HG03520 (cell line): ENCODE measurements around the gene ADORA1.

Source experiments
- ATAC-seq: cut with Tn5 transposase; IDR thresholded peaks from one replicate; pipeline ENCODE4 v1.9.1; 2021; ENCODE audit warnings: mild to moderate bottlenecking, moderate library complexity; ENCODE audit not compliant: unreplicated experiment

The ADORA1 gene

DNA sequence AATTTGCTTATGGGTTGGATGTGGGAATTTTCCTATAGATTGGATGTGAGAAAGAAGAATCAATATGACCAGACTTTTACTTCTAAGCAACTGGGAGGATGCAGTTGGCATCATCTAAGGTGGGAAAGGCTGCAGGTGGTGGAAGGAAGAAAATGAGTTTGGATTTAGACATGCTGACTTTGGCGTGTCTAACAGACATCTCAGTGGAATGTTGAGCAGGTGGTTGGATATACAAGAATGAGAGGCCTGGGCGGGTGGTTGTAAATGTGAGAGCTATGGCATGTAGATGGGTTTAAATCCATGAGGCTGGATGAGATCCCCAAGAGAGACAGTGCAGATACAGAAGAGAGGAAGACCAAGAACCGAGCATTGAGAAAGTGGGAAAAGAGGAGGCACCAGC is 10.5 kb downstream of the ADORA1 start:
- no peak for ATAC-seq

DNA sequence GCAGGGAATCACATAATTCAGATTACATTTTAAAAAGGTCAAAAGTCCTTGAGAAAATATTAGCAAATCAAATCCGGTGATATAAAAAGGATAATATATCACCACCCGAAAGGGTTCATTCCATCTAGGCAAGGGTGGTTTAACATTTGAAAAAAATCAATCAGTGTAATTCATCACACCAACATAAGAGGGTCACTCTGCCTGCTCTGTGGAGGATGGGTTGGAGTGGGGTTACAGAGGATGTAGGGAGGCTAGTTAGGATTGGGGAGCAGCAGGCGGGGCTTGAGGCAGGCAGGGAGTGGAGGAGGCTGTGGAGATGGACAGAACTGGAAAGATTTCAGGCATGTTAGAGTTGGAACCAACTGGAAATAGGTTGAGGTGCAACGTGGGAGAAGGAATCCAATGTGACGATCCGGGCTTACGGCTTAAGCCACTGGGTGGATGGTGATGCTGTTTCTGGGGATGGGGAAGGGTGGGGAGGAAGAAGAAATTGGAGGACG is 12.5 kb downstream of the ADORA1 start:
- no peak for ATAC-seq

DNA sequence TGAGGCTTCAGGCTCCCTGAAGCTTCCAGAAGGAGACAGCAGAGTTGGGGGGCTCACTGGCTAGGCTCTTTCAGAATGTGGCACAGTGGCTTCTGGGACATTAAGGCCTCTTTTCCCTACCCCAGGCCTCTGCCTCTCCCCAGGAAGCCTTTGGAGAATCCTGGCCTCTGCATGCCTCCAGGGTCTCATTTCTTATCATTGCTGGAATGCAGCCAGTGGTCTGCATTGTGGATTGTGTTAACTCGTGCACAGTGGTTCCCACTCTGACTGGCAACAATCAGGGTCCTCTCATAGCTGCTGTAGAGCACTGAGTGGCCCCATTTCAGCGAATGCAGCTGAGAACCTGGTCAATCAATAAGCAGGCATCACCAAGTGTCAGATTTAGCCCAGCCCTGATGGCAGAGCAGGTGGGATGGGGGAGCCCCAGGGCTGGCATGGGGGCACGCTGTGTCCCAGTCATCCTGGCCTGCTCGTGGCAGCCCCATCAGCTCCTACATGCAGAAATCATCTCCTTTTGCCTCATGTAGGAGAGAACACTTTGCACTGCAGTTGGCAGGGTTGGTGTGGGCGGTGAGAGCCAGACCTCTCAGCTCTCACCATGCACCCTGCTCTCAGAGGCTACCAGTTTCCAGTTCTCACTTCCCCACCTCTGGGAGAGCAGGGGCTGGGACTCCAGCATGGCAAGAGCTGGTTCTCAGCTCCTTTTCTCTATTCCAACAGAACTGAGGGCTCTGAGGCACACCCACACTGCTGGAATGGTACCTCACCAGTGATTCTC is 13.4 kb downstream of the ADORA1 start:
- no peak for ATAC-seq

DNA sequence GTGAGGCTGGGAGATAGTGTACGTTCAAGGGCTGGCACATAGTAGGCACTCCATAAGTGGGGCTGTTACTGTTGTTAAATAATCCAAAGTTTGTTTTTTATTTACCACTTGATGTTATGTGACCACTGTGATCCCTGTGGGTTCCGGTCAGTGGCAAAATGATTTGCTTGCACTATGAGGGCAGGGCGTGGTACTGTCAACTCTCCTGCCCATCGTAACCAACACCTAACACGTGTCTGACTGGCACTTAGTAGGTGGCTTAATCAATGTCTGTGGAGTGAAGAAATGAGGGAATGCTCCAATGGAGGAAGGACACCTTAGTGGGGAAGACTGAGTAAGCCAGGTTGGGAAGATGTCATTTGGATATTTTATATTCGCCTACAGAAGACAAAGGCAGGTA is 14.6 kb downstream of the ADORA1 start:
- ATAC-seq, result no peak

DNA sequence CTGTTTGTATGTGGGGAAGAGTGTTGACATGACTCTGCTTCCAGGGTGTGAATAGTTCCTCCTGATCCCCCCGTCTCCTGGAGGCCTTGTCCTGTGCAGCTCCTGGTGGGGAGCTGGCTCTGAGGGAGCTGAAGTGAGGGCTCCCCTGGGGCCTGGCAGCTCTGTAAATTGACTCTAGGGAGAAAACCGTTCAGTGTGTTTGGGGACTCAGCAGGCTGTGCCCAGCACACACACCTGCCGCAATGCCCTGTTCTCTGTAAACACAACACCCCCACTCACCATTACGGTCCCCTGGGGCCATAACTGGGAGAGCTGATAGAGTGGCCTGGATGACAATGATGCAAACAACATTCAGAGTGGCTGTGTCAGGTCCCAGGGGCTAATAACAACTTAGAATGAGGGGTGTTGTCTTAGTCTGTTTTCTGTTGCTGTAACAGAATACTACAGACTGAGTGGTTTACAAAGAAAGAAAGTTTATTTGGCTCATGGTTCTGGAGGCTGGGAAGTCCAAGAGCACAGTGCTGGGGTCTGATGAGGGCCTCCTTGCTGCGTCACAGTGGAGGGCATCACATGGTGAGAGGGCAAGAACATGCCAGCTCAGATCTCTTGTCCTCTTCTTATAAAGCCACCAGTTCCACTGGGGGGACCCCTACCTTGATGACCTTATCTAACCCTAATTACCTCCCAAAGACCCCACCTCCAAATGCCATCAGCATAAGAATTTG is 15.3 kb downstream of the ADORA1 start:
- ATAC-seq, result no peak

DNA sequence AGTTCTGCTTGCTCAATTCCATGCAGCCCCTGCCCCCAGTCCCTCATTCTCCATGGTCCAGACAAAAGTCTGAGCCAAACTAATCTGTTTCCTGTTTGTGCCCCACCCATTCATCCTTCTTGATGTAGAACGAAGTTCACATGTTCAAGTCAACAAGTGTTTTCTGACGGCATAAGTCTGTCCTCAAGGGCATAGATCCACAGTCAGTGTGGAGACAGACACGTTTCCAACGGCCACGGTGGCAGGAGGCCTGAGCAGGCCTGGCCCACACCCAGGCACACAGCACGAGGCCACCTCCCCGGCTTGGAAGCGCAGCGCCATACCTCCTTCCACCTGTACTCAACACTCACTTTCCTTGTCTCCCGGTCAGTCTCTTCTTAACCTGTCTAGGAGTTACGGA is 16.1 kb downstream of the ADORA1 start:
- ATAC-seq, result no peak

DNA sequence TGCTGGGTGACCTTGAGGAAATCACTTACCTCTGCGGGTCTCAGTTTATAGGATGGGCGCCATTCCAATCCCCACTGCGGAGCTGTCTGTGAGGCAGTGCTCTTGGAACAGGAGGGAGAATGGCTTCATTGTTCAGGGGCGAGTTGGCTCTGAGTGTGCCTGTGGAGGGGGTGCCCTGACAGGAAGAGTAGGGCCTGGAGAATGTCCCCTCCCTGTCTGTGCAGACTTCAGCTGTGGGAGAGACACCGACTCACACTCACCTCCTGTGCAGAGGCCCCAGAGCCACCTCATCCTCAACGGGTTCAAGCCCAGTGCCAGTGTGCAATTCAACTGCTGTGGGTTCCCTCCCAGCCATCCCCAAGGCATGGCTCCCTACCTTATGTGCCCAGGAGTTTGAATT is 17.1 kb downstream of the ADORA1 start:
- no peak for ATAC-seq

DNA sequence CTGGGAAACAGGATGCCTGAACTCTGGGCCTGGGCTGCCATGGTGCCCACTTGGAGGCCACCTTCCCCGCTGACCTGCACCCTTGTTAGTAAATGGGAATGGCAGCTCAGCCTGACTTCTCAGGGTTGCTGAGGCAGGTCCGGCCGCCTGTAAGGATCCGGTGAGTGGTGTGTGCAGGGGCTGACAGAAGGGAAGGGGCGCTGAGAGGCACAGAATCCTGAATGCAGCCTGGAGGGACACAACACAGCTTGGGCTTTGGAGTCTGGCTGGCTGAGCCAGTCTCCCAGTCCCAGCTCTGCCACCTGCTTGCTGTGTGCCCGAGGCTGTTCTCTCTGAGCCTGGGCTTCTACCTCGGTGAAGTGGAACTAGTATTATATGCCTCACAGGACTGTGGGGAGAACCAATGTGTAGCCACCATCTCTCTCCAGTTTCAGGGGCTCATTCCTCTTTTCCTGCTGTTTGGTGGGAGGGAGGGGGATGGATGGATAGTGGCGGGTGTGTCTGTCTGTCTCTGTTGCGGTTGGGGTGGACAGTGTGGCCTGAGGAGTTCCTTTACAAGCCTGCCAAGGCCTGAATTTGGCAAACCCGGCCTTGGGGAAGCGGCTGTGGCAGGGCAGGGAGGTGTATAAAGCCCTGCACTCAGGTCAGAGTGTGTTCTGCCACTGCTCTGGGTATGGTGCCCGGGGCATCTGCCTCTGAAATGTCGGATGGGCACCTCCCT is 18.0 kb downstream of the ADORA1 start:
- no peak for ATAC-seq

DNA sequence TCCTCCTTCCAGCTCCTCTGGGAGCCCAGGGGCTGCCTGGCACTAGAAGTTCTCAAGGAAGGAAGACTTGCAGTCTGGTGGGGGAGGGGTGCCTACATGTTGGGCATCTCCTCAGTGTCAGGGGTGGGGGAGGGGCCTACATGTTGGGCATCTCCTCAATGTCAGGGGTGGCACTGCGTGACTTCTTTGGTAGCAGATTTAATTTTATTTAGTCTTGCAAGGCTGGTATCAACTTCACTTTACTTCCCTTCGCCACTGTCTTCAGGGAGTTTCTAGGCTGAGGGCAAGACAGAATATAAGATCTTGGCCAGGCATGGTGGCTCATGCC is 18.5 kb downstream of the ADORA1 start:
- no peak for ATAC-seq

DNA sequence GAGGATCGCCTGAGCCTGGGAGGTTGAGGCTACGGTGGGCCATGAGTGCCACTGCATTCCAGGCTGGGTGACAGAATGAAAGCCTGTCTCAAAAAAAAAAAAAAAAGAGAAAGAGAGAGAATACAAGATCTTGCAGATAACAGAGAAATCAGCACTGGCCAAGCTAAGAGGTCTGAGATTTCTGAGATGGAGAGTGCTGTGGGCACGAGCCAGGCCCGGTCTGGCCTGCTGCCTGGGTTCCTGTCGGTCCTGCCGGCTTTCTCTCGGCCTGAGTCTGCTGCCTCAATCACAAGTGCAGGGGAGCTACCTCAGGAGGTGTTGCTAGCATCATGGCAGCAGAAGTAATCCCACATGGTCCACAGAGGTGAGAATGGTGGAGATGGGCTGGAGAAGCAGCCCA is 19.0 kb downstream of the ADORA1 start:
- no peak for ATAC-seq

DNA sequence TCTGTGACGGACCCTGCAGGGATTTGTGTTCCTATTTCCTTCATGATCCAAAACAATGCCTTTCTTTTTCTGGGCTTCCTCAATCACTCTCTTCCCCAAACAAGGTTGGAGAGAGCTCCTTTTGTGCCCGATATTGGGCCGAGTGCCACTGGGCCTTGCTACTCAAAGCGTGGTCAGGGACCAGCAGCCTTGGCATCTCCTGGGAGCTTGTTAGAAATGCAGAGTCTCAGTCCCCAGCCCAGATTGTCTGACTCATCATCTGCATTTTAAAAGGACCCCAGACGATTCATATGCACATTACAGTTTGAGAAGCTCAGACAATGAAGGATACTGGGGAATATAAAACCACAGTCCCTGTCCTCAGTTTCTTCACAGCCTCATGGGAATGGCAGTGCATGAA is 19.9 kb downstream of the ADORA1 start:
- no peak for ATAC-seq

DNA sequence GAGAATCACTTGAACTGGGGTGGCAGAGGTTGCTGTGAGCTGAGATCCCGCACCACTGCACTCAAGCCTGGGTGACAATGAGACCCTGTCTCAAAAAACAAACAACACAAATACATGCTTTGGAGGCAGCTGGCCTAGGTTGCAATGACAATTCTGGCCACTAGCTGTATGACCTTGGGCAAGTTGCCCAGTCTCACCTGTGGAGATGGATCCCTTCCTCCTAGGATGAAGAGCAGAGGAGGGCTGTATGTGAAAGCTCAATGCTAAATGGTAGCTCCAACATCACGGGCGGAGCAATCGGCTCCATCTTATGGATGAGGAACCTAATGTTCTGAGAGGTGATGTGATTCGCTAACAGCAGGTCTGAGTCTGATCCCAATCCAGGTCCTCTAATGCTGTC is 20.6 kb downstream of the ADORA1 start:
- no peak for ATAC-seq

DNA sequence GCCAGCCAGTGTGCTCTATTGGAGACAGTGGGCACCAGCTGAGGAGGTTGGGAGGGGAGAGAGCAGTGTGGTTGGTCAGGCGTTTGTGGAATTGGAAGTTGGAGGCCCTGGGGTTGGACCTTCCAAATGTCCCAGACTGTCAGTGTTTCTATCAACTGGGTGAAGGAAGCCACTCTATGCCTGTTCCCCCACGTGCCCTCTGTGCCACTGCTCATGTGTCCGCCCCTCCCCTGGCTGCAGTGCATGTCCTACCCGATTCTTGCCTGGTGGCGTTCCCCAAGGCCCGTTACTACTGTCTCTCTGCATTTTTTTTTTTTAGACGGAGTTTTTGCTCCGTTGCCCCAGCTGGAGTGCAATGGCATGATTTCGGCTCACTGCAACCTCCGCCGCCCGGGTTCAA is 21.1 kb downstream of the ADORA1 start:
- ATAC-seq, result no peak

DNA sequence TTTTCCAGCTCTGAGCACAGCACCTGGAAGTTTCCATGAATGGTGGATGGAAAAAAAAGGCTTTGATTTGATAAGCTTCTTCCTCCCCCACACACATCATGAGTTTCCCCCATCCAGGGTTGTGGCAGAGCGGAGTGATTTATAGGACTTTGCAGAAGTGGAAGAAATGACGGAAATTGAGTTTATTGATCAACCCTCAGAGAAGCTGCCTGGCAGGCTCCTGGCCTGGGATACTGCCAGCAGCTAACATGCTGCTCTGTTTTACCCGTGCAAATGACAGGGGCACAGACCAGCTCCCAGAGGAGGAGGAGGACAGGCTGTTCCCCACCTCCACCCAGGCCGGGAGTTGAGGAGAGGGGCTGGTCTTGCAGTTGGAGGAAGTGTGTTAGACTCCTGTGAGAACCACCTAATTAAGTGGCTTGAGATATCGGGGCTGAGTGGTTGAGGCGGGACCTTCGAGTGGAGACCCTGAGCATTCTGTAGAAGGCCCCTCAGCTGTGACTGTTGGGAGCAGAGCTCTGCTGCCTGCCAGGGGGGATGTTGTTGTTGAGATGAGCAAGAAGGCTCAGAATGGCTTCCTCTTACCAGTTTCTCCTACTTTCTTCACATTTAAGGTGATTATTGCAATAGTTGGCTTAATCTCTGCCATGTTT is 21.8 kb downstream of the ADORA1 start:
- no peak for ATAC-seq

DNA sequence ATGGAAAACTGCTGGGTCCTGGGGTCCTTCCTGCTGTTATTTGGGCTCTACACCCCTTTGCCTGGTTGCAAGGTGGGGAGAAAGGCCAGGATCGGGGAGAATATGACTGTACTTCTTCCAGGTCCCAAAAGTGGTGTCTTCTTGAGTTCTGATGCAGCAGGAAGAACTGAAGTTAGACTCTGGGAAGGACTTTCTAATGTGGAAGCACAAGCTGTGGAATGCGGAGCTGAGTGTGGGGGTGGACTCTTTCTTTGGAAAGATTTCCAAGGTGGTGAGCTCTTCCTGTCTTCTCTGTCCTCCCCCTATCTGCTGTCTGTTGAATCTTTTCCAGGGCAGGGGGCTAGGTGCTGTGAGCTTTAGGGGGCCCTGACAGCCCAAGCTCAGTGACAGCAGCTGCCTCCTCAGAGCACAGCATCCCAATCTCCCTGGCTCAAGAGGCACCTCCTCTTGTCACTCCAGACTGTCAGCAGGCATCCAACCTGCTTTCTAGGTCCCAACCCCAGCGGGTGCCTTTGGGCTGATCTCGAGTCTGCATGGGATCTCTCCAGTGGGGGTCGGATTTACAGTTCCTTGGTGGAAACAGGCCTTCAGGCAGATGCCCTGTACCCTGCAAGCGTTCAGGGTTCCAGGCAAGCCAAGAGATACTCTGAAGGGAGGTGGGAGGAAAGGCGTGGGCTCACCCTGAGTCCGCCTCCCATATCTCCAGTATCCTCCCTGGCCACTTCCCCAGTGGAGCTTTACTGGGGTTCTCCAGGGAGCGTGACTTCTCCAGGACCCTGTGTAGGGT is 23.2 kb downstream of the ADORA1 start:
- no peak for ATAC-seq

DNA sequence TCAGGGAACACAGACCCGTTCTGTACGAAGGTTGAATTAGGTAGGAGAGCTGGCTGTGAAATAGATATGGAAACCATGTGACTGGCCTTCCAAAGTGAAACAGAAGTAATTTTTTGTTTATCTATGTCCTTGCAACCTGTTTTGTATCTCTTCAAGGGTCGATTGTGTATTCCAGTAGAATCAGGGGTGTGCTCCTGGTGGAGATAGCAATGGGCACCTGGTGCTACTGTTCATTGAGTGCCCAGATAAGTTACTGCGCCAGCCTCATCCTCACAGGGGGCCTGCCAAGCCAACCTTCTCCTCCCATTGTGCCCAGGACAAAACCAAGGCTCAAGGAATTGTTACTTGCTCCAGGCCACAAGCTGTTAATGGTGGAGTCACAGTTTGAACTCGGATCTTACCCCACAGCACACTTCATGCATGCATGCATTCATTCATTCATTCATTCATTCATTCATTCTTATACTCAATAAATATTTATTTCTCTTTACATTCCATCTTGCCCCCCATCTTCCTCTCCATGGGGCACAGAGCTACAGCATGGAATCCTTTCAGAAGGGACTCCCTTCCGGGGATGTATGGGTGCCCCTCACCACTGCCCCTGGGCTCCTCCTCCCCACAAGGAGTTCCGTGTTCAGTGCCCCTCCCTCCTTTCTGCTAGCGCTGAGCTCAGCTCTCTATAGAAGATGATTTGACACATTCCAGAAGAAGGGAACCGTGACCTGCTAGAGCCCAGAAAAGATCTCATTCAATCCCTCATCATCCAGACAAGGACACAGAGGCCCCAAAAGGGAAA is 24.0 kb downstream of the ADORA1 start:
- no peak for ATAC-seq

DNA sequence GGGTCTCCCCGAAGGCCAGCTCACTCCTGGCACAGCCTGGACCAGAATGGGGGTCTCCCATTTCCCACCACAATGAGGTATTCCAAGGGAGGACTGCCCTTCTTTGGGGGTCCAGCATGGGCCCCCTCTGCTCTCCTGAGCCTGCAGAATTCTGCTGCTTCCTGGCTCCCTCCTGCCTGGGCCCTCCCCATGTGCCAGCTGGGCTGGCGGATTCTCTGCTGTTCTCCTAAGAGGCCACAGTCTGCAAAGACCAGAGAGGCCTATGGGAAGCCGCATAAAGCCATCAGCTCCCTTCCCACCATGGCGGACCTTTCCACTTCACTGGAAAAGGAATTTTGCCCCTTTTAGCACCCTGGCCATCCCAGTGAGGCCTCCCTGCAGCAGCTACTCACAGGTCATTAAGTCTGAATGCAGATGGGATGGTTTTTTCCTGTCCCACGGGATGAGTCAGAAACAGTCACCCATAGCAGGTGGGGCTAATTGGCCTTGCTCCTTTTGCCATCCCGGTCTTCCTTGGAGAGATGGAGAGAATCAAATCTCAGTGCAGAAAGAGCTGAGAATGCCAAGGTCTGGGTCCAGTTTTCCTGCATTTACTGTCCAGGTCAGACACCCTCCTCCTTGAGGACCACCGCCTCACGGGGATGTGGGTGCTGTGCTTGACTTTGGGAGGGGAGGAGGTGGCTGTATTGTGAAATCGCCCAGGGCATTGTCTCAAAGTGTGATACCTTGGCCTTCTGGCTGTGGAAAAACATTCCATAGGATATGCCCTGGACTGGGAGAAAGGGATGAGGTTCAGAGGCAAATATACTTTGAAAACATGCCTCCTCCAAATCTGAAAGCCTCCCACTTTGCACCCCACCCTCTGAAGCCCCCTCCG is 24.9 kb downstream of the ADORA1 start:
- ATAC-seq, result no peak

DNA sequence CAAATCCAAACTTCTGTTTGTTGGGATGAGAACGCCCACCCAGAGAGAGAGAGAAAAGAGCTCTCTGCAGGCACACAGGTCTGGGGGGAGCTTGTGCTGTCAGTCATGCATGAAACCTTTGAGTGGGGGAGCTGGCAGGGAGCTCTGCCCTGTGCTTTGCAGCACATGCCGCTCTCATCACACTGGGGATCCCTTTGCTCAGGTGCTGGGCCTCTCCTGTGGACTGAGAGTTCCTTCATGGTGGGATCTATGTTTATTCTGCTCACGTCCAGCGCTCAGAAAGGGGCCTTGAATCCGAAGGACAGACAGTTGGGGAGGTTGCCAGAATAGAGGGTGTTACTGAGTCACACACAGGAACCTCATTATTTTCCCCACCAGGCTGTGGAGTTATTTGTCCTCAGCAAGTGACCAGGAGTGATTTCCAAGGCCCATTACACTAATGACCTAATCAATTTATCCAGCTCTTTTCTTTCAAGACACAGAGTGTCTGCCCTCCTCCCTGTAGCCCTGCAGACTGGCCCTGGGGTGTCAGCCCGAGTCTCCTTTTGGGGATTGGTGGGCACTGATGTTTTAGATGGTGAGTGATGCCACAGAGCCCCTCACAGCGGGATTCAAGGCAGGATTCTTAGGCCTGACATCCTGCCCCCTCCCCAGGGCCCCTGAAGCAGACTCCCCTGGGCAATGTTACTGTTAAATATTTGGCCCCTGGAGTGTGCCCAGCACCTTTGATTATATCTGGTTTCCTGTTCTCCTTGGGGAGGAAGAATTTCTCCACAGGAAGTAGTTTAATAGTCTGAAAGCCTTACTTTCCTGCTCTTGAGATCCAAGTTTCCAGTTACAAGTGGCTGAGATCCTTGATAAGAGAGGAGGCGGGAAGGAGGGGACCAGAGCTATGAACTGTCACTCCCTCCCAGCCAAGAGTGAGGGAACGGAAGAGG is 25.8 kb downstream of the ADORA1 start:
- no peak for ATAC-seq
